SK-N-SH treated with all-trans-retinoic acid at 6 μM for 48 hours (cell line): Measurements from ENCODE around the gene PARVB.

ENCODE experiments used
- BACH2 ChIP-seq: fragments of 250-450 bp; sonication (Bioruptor Pico); IDR thresholded peaks from 2 replicates; pipeline ENCODE4 v1.9.0; 2021; ENCODE audit warnings: mild to moderate bottlenecking, borderline replicate concordance
- CSDC2 ChIP-seq: fragments of 250-450 bp; sonication (Bioruptor Pico); IDR thresholded peaks from 2 replicates; pipeline ENCODE4 v1.5.0; 2020; ENCODE audit warnings: mild to moderate bottlenecking, moderate library complexity
- RARB ChIP-seq: fragments of 250-450 bp; sonication (Bioruptor Pico); IDR thresholded peaks from 2 replicates; pipeline ENCODE4 v1.8.0; 2021; ENCODE audit warnings: mild to moderate bottlenecking, moderate library complexity
- ZC3H10 ChIP-seq: fragments of 250-450 bp; sonication (Bioruptor Pico); IDR thresholded peaks from 2 replicates; pipeline ENCODE4 v1.5.1; 2021; ENCODE audit warnings: mild to moderate bottlenecking, moderate library complexity

GRCh38 chr22:43990044-43990443 is 34.1 kb upstream of the PARVB start:
- TF ChIP-seq ZC3H10 (no peak), CSDC2 (CRISPR knock-in tag) (no peak), BACH2 (no peak), RARB (CRISPR knock-in tag) (no peak)
